Subcutaneous abdominal adipose tissue (tissue), 5 donors: ENCODE data around the gene FBLN1.
"Not testable (repeated sequence)": the region's sequence is repeated elsewhere in the genome, so short reads cannot be mapped to it uniquely, and the experiment has no call there.

Experiments
- H3K27ac ChIP-seq: one replicate; pipeline ENCODE4 v1.7.0; 2013; ENCODE audit warnings: low read depth, mild to moderate bottlenecking, inconsistent platforms, low read length, moderate library complexity
- H3K27me3 ChIP-seq, 5 donors: one replicate each; pipeline ENCODE4 v1.7.0; 2013; ENCODE audit warnings: low read length in 5 of 5, inconsistent platforms in 1 of 5; ENCODE audit not compliant: control insufficient read depth in 5 of 5, insufficient read depth in 4 of 5
- H3K36me3 ChIP-seq, 5 donors: one replicate each; pipeline ENCODE4 v1.7.0; 2013; ENCODE audit warnings: low read length in 5 of 5; ENCODE audit not compliant: control insufficient read depth in 5 of 5, insufficient read depth in 5 of 5
- H3K4me1 ChIP-seq, 5 donors: one replicate each; pipeline ENCODE4 v1.7.0; 2013; ENCODE audit warnings: low read length in 5 of 5, mild to moderate bottlenecking in 3 of 5, moderate library complexity in 1 of 5; ENCODE audit not compliant: control insufficient read depth in 5 of 5, insufficient read depth in 5 of 5
- H3K4me3 ChIP-seq, 5 donors: one replicate each; pipeline ENCODE4 v1.7.0; 2013; ENCODE audit warnings: low read length in 5 of 5, low read depth in 1 of 5
- H3K9ac ChIP-seq, 5 donors: one replicate each; pipeline ENCODE4 v1.7.0; 2013; ENCODE audit warnings: low read length in 5 of 5, mild to moderate bottlenecking in 4 of 5, moderate library complexity in 3 of 5
- H3K9me3 ChIP-seq, 5 donors: one replicate each; pipeline ENCODE4 v1.7.0; 2013; ENCODE audit warnings: low read length in 5 of 5; ENCODE audit not compliant: control insufficient read depth in 5 of 5
- donor health status: healthy.
- donor health status: healthy.
- donor health status: healthy.
- donor health status: healthy.
- donor health status: healthy.

The FBLN1 gene

GRCh38 chr22:45541382-45541979 lies 38.8 kb downstream of the FBLN1 start:
- Histone ChIP-seq H3K9me3 (no peaks in the 10 kb centered on the region), H3K36me3 (peaks cover 0 to 24% (median 16%) of the 10 kb centered on the region in 5 donors), H3K4me1 (peaks cover 0 to 7% (median 6%) of the 10 kb centered on the region in 5 donors), H3K9ac (no peak overlapping the region), H3K27ac (no peak overlapping the region), H3K27me3 (peaks cover 4 to 24% (median 8%) of the 10 kb centered on the region in 5 donors), H3K4me3 (no peak overlapping the region)

- peaks cover 0 to 7% (median 6%) of the 10 kb centered on the region in 5 donors for H3K4me1 ChIP-seq
- H3K27ac ChIP-seq = no peak overlapping the region
- H3K9me3 ChIP-seq = no peaks in the 10 kb centered on the region
- no peak overlapping the region for H3K4me3 ChIP-seq
- peaks cover 0 to 24% (median 16%) of the 10 kb centered on the region in 5 donors for H3K36me3 ChIP-seq
- peaks cover 4 to 21% (median 5%) of the 10 kb centered on the region in 5 donors for H3K27me3 ChIP-seq
- no peak overlapping the region for H3K9ac ChIP-seq
These were observed 39.4 kb downstream of the FBLN1 start for GRCh38 chr22:45542001-45542520.

DNA sequence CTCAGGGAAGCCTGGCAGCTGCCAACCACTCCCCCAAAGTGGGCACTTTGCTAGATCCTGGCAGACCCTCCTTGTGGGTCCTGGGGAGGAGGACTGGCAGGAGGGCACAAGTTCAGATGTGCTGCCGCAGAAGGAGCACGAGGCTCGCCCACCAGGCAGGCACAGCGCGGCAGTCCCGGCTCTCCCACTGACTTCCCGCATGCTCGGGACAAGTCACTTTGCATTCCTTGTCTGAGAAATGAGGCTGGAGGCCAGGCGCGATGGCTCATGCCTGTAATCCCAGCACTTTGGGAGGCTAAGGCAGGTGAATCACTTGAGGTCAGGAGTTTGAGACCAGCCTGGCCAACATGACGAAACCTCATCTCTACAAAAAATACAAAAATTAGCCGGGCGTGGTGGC lies 40.1 kb downstream of the FBLN1 start:
- H3K4me3 ChIP-seq, H3K4me1 ChIP-seq, H3K27ac ChIP-seq, H3K9me3 ChIP-seq, H3K9ac ChIP-seq: not testable (repeated sequence)
- H3K36me3 ChIP-seq = peaks cover 0 to 24% (median 16%) of the 10 kb centered on the region in 5 donors
- peaks cover 2 to 17% (median 4%) of the 10 kb centered on the region in 5 donors for H3K27me3 ChIP-seq

DNA sequence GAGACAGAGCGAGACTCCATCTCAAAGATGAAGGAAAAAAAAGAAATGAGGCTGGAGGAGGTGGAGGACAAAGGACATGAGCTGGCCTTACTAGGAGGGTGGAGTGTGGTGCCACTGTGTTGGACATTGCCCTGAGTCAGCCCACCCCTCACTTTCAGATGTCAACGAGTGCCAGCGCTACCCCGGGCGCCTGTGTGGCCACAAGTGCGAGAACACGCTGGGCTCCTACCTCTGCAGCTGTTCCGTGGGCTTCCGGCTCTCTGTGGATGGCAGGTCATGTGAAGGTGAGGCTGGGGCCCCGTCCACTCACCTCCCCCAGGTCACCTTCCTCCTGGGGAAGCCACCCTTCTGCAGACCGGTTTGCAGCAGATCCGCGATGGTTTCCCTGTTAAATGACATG lies 40.6 kb downstream of the FBLN1 start:
- Histone ChIP-seq H3K36me3 (peaks cover 0 to 28% (median 16%) of the 10 kb centered on the region in 5 donors), H3K27ac (no peak overlapping the region), H3K9me3 (no peaks in the 10 kb centered on the region), H3K9ac (no peak overlapping the region), H3K4me3 (no peak overlapping the region), H3K4me1 (peaks cover 0 to 1% (median under 1%) of the 10 kb centered on the region in 5 donors), H3K27me3 (peaks cover 0 to 16% (median 4%) of the 10 kb centered on the region in 5 donors)

DNA sequence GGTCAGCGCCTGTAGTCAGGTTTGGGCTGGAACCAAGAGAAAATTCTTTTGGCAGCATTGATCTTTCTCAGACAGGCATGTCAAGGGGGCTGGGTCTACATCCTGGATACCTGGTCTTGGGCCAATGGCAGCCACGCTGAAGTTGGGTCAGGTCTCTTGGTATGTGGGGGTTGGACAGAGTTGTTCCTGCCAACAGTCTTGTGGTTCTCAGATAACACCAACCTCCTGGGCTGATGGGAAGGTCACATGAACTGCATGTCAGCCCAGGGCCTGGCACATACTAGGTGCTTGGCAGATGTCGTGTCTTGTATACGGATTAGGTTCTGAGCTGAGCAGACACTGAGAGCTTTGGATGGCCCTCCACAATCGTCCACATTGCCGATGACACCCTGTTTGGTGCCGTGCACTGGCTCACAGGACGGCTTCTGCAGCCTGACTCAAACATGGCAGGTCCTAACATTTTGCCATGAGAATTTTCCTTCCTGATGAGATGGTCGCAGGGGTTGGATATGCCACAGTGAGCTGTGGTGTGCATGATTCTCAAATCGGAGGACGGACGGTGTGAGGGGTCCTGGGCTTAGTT lies 42.0 kb downstream of the FBLN1 start:
- H3K9me3 ChIP-seq = no peaks in the 10 kb centered on the region
- peaks cover 0 to 22% (median 8%) of the 10 kb centered on the region in 5 donors for H3K27me3 ChIP-seq
- H3K9ac ChIP-seq = no peak overlapping the region
- H3K4me3 ChIP-seq = no peak overlapping the region
- peaks cover 0 to 15% (median 12%) of the 10 kb centered on the region in 5 donors for H3K4me1 ChIP-seq
- peaks cover 0 to 30% (median 16%) of the 10 kb centered on the region in 5 donors for H3K36me3 ChIP-seq
- H3K27ac ChIP-seq = no peak overlapping the region

- peaks cover 0 to 25% (median 12%) of the 10 kb centered on the region in 5 donors for H3K36me3 ChIP-seq
These were observed 43.8 kb downstream of the FBLN1 start for GRCh38 chr22:45546333-45547015.

GRCh38 chr22:45547016-45547345 lies 44.3 kb downstream of the FBLN1 start:
- no peak overlapping the region for H3K4me3 ChIP-seq
- H3K9me3 ChIP-seq = peaks cover 0 to 3% (median 0%) of the 10 kb centered on the region in 5 donors
- H3K4me1 ChIP-seq = peaks cover 1 to 34% (median 29%) of the 10 kb centered on the region in 5 donors
- H3K36me3 ChIP-seq = peaks cover 0 to 22% (median 6%) of the 10 kb centered on the region in 5 donors
- no peak overlapping the region for H3K9ac ChIP-seq
- peaks cover 3 to 33% (median 16%) of the 10 kb centered on the region in 5 donors for H3K27me3 ChIP-seq
- no peak overlapping the region for H3K27ac ChIP-seq

More at GRCh38 chr22:45546333-45547015, 43.8 kb downstream of the FBLN1 start:
- Histone ChIP-seq H3K9ac (no peak overlapping the region), H3K4me1 (peaks cover 1 to 29% (median 24%) of the 10 kb centered on the region in 5 donors), H3K4me3 (no peak overlapping the region), H3K27ac (no peak overlapping the region), H3K27me3 (peaks cover 5 to 30% (median 12%) of the 10 kb centered on the region in 5 donors), H3K9me3 (peaks cover 0 to 3% (median 0%) of the 10 kb centered on the region in 5 donors)

GRCh38 chr22:45547731-45548130 lies 45.0 kb downstream of the FBLN1 start:
- peaks cover 3 to 35% (median 19%) of the 10 kb centered on the region in 5 donors for H3K27me3 ChIP-seq
- peaks cover 0 to 15% (median 2%) of the 10 kb centered on the region in 5 donors for H3K36me3 ChIP-seq
- no peak overlapping the region for H3K9ac ChIP-seq
- H3K27ac ChIP-seq = no peak overlapping the region
- H3K4me3 ChIP-seq = no peak overlapping the region
- H3K4me1 ChIP-seq = peaks cover 1 to 41% (median 36%) of the 10 kb centered on the region in 5 donors
- H3K9me3 ChIP-seq = peaks cover 0 to 3% (median 0%) of the 10 kb centered on the region in 5 donors

DNA sequence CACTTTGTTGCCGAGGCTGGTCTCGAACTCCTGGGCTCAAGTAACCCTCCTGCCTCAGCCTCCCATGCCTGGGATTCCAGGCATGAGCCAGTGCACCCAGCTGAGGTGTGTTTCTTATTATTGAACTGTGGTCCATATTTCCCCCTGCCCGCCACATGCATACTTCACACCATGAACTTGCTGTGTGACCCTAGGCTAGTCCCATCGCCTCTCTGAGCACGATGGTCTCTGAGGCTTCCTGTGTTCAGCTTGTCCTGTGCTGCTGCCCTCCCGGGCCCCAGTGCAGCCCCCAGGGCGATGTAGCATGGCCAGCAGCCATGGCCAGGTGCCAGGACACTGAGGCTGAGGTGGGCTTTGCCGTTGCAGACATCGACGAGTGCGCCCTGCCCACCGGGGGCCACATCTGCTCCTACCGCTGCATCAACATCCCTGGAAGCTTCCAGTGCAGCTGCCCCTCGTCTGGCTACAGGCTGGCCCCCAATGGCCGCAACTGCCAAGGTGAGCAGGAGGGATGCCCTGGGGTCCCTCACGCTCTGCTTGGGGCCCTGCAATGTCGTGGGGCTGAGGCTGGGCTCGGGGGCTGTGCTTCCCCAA lies 45.7 kb downstream of the FBLN1 start:
- Histone ChIP-seq H3K9me3 (peaks cover 0 to 3% (median 0%) of the 10 kb centered on the region in 5 donors), H3K4me3 (no peak overlapping the region), H3K4me1 (peaks cover 1 to 47% (median 42%) of the 10 kb centered on the region in 5 donors), H3K9ac (no peak overlapping the region), H3K27ac (peak overlapping the region; percentile 65), H3K27me3 (peaks cover 10 to 39% (median 21%) of the 10 kb centered on the region in 5 donors), H3K36me3 (peaks cover 0 to 15% (median 2%) of the 10 kb centered on the region in 5 donors)
